Measurements from ENCODE around the gene ARHGAP22. TPM values are rescaled to one million over a fixed set of nuclear protein-coding genes. Genes with fewer than 3 reads are reported as not detected.

Gene ARHGAP22
- total RNA-seq, 3 donors from 2014 or later (not counting 1 experiment from before 2014, with no cell fraction given): 0.21 to 0.40 TPM; not detected in 1

DNA sequence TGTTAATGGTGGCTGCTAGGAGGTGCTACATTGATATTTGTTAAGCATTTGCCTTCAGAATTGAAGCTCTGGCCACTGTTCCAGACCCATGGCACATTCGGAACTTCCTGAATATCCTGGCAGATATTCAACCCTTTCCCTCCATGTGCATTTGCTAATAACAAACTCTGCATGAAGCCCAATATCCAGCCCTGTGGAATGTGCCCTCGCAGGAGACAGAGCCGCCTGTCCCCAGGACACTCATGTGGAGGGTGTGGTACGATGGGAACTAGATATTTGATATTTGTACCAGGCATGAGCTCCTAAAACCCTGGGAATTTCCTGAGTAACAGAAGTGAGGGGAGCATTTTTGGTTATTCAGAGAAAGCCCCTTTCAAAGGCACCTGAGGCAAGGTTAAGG, 21.6 kb upstream of the ARHGAP22 start:
- intact Hi-C loops (cut with micrococcal nuclease): no loop called here
- H3K27ac ChIP-seq (ENCODE audit: low read length): no peak overlapping the region
- TF ChIP-seq, protein P1, sequence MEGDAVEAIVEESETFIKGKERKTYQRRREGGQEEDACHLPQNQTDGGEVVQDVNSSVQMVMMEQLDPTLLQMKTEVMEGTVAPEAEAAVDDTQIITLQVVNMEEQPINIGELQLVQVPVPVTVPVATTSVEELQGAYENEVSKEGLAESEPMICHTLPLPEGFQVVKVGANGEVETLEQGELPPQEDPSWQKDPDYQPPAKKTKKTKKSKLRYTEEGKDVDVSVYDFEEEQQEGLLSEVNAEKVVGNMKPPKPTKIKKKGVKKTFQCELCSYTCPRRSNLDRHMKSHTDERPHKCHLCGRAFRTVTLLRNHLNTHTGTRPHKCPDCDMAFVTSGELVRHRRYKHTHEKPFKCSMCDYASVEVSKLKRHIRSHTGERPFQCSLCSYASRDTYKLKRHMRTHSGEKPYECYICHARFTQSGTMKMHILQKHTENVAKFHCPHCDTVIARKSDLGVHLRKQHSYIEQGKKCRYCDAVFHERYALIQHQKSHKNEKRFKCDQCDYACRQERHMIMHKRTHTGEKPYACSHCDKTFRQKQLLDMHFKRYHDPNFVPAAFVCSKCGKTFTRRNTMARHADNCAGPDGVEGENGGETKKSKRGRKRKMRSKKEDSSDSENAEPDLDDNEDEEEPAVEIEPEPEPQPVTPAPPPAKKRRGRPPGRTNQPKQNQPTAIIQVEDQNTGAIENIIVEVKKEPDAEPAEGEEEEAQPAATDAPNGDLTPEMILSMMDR (IDR thresholded peaks at IDR 0.05): no peak
- no peaks in the 10 kb centered on the region for H3K36me3 ChIP-seq (ENCODE audit: control insufficient read depth, insufficient read depth, low read length)
- Mint-ChIP-seq H3K4me1 (no peaks in the 10 kb centered on the region), H3K4me3 (no peak overlapping the region), H3K9me3 (no peaks in the 10 kb centered on the region), H3K27ac (no peak overlapping the region), H3K27me3 (ENCODE audit: low read depth in 2 of 2) (peaks cover 0 to 9% of the 10 kb centered on the region in 2 donors), H3K36me3 (no peaks in the 10 kb centered on the region)
- no peaks in the 10 kb centered on the region for H3K9me3 ChIP-seq (ENCODE audit: control insufficient read depth, insufficient read depth, low read length)
- no peak for ATAC-seq
- 91% methylated on average over 4 of the region's 4 CpGs for WGBS (ENCODE audit: insufficient coverage)
- no peaks in the 10 kb centered on the region for H3K27me3 ChIP-seq (ENCODE audit: control insufficient read depth, insufficient read depth, low read length)
- peaks cover 4% of the 10 kb centered on the region for H3K4me1 ChIP-seq (ENCODE audit: control insufficient read depth, insufficient read depth, low read length)
- DNase-seq: no peak
- H3K4me3 ChIP-seq (ENCODE audit: low read length): no peak overlapping the region

DNA sequence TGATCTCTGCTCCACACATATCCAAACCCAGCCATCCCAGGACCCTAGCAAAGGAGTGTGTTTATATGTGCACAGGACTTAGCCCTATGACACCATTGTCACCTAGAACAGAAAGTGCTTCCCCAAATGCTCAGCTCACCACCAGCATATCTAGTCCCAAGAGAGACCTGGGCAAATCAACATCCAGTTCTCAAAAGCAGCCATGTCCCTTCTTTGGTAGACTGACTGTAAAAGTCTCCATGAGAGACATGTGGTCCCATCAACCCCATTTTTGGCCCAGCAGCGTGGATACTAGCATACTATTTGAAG, 20.9 kb upstream of the ARHGAP22 start:
- Histone ChIP-seq H3K9me3 (ENCODE audit: control insufficient read depth, insufficient read depth, low read length) (no peaks in the 10 kb centered on the region), H3K27ac (ENCODE audit: low read length) (no peak overlapping the region), H3K36me3 (ENCODE audit: control insufficient read depth, insufficient read depth, low read length) (no peaks in the 10 kb centered on the region), H3K27me3 (ENCODE audit: control insufficient read depth, insufficient read depth, low read length) (no peaks in the 10 kb centered on the region), H3K4me1 (ENCODE audit: control insufficient read depth, insufficient read depth, low read length) (peaks cover 4% of the 10 kb centered on the region), H3K4me3 (ENCODE audit: low read length) (no peak overlapping the region)
- no peak for DNase-seq
- Mint-ChIP-seq H3K36me3 (no peaks in the 10 kb centered on the region), H3K4me1 (no peaks in the 10 kb centered on the region), H3K4me3 (no peak overlapping the region), H3K27ac (no peak overlapping the region), H3K9me3 (no peaks in the 10 kb centered on the region), H3K27me3 (ENCODE audit: low read depth in 2 of 2) (peaks cover 0 to 9% of the 10 kb centered on the region in 2 donors)
- TF ChIP-seq, protein P1 (IDR thresholded peaks at IDR 0.05): no peak
- WGBS (ENCODE audit: insufficient coverage): 83% methylated on average over 1 of the region's 1 CpG
- intact Hi-C loops (cut with micrococcal nuclease): no loop called here
- ATAC-seq: no peak

DNA sequence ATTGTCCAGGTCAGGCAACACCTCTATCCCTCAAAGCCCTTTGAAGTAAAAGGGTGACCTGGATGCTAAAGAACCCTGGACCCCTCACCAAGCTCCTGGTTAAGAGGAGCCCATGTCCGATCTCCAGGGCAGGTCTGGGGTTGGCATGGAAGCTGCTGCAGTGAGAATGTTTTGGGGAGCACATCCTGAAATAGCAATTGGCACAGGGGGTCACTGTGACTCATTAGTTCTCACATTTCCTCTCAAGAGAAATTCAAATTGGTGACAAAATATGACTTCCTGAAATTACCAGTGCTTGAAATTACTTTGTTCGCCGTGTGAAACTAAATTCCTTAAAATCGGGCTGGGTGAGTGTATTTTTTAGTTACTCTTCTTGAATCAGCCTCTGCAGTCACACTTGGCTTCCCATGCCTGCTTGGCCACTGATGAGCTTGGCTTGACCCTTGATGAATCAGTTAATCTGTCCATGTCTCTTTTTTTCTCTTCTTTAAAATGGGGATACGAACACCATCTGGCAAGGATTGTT, 18.8 kb upstream of the ARHGAP22 start:
- no peaks in the 10 kb centered on the region for H3K36me3 ChIP-seq (ENCODE audit: control insufficient read depth, insufficient read depth, low read length)
- H3K27ac ChIP-seq (ENCODE audit: low read length): no peak overlapping the region
- no peak for DNase-seq
- no peak for ATAC-seq
- Mint-ChIP-seq H3K27me3 (ENCODE audit: low read depth in 2 of 2) (peaks cover 7 to 12% of the 10 kb centered on the region in 2 donors), H3K4me1 (no peaks in the 10 kb centered on the region), H3K4me3 (no peak overlapping the region), H3K9me3 (no peaks in the 10 kb centered on the region), H3K36me3 (no peaks in the 10 kb centered on the region), H3K27ac (no peak overlapping the region)
- peaks cover 4% of the 10 kb centered on the region for H3K4me1 ChIP-seq (ENCODE audit: control insufficient read depth, insufficient read depth, low read length)
- H3K27me3 ChIP-seq (ENCODE audit: control insufficient read depth, insufficient read depth, low read length): no peaks in the 10 kb centered on the region
- H3K9me3 ChIP-seq (ENCODE audit: control insufficient read depth, insufficient read depth, low read length): no peaks in the 10 kb centered on the region
- 38% methylated on average over 5 of the region's 5 CpGs for WGBS (ENCODE audit: insufficient coverage)
- no peak overlapping the region for H3K4me3 ChIP-seq (ENCODE audit: low read length)
- intact Hi-C loops (cut with micrococcal nuclease): no loop called here
- TF ChIP-seq, protein P1 (IDR thresholded peaks at IDR 0.05): no peak

DNA sequence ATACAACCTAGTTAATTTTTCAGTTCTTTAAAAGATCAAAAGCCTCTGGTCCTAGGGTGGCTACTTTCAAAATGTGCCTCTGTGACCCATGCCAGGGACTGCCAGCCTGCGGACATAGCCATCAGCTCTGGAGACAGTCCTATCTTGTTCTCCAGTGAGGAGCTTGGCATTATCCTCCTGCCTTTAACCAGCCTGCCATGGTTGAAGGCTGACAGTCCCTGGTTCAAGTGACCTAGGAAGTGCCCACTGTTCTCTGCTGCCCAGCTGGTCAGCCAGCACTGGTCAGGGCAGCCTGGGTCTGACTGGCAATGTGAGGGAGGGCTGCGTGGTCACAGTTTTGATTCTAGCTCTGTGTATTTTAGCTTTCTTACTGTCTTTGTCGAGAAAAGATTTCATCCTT, 18.1 kb upstream of the ARHGAP22 start:
- no peaks in the 10 kb centered on the region for H3K9me3 Mint-ChIP-seq
- H3K4me3 Mint-ChIP-seq: no peak overlapping the region
- DNase-seq (no peak), ATAC-seq (no peak)
- H3K27me3 Mint-ChIP-seq (ENCODE audit: low read depth in 2 of 2): peaks cover 12 to 14% of the 10 kb centered on the region in 2 donors
- no peaks in the 10 kb centered on the region for H3K9me3 ChIP-seq (ENCODE audit: control insufficient read depth, insufficient read depth, low read length)
- no peaks in the 10 kb centered on the region for H3K36me3 ChIP-seq (ENCODE audit: control insufficient read depth, insufficient read depth, low read length)
- no peaks in the 10 kb centered on the region for H3K36me3 Mint-ChIP-seq
- TF ChIP-seq, protein P1 (IDR thresholded peaks at IDR 0.05): no peak
- no peaks in the 10 kb centered on the region for H3K27me3 ChIP-seq (ENCODE audit: control insufficient read depth, insufficient read depth, low read length)
- H3K4me1 ChIP-seq (ENCODE audit: control insufficient read depth, insufficient read depth, low read length): peaks cover 4% of the 10 kb centered on the region
- H3K4me1 Mint-ChIP-seq: no peaks in the 10 kb centered on the region
- H3K4me3 ChIP-seq (ENCODE audit: low read length): no peak overlapping the region
- H3K27ac ChIP-seq (ENCODE audit: low read length): no peak overlapping the region
- intact Hi-C loops (cut with micrococcal nuclease): no loop called here
- no peak overlapping the region for H3K27ac Mint-ChIP-seq
- 98% methylated on average over 2 of the region's 3 CpGs for WGBS (ENCODE audit: insufficient coverage)
